HG02852 (cell line): Measurements from ENCODE around the gene TMEM132A.
A peak's percentile ranks its signal among the peaks of the same experiment; 100 is the strongest.
"Not testable (repeated sequence)": the region's sequence is repeated elsewhere in the genome, so short reads cannot be mapped to it uniquely, and the experiment has no call there.

Source experiments
- ATAC-seq: cut with Tn5 transposase; IDR thresholded peaks from one replicate; pipeline ENCODE4 v1.9.1; 2021; ENCODE audit warnings: mild to moderate bottlenecking, moderate library complexity; ENCODE audit not compliant: unreplicated experiment

TMEM132A gene

DNA sequence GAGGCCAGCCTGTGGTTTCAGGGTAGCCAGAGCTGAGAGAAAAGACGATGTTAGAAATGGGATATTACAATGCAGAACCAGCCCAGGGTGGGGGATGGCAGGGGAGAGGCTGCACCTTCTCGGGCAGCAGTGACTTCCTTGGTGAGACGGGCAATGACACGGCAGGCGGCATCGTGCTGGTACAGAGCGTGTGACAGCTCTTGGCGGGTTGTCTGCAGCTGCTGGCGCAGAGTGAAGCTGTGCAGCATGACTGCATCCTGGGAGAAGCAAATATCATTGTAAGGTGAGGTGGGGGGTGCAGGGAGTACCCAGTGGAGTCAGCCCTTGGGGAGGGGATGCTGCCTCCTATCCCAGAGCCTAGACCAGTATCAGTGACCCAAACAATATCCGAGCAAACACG lies 21.6 kb upstream of the TMEM132A start:
- ATAC-seq: no peak

DNA sequence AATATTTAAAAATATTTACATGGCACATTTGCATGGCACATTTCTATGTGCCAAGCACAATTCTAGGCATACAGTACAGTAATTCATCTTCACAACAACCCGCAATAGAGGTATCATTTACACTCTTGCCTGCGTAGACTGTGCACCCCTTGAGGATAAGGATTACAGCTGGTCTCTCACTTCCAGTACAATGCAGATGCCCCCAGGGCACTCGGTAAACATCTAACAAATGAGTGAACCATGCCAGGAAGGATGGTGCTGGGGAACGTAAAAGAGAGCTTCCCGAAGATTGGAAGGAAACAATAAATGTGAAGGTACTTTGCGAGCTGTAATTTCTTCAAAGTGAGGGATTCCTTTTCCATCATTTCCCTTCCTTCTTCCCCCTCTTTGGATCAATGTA lies 19.2 kb upstream of the TMEM132A start:
- ATAC-seq: no peak

DNA sequence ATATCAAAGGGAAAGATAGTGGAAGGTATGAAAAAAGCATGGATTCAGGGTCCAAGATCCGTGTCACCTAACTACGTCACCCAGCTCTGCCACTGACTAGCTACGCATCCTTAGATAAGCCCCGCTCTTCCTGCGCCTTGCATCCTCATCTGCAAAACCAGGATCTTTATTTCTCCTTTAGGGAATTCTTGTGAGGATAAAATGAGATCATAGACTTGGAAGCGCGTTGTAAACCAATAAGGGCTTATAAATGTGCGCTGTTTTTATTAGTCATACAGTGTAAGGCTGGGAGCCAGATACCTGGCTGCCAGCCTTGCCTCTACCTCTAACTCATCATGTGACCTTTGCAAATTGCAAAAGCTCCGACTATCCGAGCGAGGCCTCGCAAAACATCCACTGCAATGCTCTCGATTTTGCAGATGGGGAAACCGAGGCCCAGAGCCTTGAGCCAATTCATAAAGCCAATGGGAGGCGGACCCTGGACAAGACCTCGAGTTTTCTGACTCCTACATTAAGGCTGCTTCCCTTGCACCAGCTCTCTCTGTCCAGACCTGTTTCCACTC lies 18.6 kb upstream of the TMEM132A start:
- no peak for ATAC-seq

DNA sequence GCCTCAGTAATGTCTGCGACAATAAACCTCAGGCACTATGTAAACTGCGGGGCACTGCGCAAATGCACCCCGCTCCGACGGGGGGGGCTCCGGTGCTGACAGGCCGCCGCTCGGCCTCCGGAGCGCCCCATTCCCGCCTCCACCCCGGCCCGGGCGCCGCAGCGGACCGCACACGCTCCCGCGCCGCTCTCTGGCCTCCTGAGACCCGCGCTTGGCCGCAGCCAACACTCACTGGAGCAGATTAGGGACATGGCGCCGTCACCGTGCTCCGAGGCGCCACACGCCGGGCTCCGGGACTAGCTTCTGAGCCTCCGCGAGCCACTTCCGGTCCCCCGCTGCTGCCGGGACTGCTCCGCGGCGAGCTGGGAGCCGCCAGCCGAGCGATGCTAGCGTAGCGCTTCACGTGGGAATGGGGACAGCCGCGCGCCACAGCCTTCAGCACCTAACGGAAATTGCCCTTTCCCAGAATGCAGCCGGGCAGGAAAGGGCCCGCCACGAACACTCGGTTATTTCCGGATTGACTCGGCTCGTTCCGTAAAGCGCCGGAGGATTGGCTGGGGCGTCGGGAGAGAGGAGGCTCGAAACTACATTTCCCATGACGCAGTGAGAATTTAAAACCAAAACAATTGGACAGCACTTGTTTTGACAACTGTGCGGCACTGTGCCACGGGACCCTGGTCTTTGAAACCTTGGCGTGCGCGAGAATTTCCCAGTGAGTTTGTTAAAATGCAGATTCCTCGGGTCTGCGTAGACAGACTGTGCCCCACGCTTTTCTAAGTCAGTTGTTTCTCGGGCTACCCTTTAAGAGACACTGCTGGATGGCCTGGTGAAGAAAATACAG lies 17.9 kb upstream of the TMEM132A start, which contains the start of gene PRPF19:
Gene PRPF19 (minus strand): TSS at position 454 of the 841 bp plus-strand sequence. CDS start 203 bp downstream, at position 251.
- ATAC-seq: peak; percentile 72

DNA sequence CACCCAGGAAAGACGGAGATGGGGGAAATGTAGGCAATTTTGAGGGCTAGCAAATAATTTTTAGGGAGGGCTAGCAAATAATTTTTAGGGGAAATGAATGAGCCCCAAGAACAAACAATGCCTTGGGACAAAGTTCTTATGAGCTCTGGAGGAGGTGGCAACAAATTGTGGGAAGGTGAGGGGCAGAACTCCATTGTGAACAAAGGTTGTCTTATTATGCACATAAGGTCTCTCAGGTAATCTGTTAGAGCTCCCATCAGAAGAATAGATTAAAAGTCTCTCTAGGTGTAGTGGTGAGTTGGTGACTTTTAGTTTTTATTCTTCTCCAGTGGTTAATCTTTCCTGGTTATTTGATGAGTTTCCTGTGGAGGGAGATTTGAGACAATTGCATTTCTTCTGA lies 15.5 kb upstream of the TMEM132A start:
- ATAC-seq: no peak

DNA sequence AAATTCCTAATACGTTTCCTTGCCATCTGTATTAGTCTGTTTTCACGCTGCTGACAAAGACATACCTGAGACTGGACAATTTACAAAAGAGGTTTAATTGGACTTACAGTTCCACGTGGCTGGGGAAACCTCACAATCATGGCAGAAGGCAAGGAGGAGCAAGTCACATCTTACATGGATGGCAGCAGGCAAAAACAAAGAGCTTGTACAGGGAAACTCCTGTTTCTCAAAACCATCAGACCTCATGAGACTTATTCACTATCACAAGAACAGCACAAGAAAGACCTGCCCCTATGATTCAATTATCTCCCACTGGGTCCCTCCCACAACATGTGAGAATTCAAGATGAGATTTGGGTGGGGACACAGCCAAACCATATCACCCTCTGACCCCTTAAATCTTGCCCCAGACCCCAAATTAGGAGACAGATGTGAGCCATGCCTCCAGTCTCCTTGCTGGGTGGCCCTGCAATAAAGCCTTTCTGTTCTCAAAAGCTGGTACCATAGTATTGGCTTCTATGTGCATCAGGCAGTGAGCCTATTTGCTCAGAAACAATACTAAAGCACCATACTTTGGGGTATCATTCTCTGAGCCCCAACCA lies 14.5 kb upstream of the TMEM132A start:
- not testable (repeated sequence) for ATAC-seq

DNA sequence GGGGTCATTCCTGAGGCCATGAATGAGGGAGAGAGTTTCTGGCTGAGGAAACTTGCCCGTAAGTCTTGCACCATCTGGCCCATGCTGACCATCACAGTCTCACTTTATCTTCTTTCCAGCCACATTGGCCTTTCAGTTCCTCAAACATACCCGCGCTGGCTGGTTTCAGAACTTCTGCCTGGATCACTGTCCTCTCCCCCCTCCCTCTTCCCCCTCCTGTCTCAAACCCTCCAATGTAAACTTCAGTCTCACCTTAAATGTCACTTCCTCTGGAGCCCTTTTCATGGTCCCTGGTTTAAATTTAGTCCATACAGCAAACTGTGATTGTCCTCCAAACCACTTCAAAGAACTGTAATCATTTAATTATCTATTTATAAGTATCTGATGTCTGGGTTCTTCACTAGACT lies 14.0 kb upstream of the TMEM132A start:
- peak; percentile 38 for ATAC-seq

DNA sequence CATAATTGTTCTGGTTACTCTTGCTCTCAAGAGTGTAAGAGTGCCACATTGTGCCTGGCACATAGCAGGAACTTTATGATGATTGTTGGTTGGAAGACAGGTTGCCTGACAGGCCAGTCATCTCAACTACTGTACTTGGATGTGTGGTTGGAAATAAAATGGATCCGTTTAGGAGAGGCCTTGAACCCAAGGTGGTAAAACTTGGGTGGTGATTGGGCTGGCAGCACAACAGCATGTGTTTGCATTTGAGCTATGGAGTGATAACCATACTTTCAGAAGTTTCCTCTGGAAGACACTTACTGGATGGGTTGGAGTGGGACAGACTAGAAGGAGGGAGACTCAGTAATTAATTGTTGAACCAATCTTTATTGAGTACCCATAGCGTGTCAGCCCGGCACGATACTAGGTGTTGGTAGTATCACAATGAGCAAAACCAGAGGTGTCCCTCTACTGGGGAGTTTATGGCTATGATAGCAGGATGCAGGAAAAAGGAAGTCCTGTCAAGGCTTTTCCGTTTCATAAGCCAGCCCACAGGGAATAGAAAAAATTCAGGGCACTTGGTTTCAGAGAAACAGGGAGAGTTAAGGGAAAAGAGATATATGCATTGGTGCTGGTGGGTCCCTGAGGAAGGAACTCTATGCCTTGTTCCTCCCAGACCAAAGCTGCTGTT lies 13.4 kb upstream of the TMEM132A start:
- ATAC-seq: no peak

DNA sequence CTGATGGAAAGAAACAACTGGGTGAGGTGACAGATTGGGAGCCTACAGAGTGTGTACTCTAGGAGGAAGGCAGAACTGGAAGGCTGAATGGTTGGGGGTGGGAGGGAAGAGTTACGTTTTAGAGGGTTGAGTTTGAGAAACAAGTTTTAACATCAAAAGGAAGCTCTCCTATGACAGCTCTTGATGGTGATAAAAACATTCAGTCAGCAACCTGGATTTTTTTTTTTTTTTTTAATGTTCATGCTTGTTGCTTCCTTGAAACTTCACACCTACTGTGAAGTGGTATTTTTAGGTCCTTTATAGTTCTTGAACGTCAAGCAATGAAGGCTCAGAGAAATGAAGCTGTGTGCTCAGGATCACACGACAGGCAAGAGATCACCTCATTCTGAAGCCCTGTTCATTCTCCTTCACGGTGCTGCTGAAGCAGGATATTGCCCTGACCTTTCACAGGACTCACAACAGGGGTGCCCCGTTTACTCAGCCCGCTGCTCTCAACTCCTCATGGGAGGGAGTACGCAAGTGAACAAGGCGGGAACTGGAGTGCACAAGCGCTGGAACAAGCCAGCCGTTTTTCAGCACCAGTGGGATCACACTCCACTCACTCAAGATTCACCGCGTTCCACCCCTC lies 11.9 kb upstream of the TMEM132A start:
- ATAC-seq: no peak

DNA sequence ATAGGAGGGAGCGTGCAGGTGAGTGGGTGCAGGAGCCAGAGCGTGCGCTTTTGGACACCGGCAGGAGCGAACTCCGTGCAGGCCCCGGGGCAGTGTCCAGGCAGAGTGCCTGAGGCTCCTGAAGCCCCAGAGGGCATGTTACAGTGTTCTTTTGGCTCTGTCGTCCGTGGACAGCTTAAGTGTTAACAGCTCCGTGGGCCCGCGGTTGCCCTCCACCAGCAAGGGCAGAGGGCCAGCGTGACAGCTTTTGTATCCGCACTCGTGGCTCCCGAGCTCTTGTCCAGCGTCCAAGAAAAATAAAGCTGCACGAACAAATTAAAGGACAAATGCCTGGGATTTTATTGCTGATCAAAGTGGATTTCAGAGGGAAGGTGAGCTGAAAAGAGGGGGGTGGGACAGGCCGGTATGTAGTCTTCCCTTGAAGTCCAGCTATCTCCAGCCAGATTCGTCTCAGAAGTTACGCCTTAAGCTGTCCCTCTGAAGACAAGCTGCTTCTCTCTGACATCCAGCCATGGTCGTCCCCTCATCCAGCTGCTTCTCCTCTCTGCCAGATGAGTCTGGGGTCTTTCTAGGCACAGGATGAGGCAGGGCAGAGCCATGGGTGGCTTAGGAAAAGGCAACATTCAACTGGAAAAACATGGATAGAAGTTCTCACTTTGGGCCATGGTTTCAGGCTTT lies 11.3 kb upstream of the TMEM132A start:
- ATAC-seq: no peak

DNA sequence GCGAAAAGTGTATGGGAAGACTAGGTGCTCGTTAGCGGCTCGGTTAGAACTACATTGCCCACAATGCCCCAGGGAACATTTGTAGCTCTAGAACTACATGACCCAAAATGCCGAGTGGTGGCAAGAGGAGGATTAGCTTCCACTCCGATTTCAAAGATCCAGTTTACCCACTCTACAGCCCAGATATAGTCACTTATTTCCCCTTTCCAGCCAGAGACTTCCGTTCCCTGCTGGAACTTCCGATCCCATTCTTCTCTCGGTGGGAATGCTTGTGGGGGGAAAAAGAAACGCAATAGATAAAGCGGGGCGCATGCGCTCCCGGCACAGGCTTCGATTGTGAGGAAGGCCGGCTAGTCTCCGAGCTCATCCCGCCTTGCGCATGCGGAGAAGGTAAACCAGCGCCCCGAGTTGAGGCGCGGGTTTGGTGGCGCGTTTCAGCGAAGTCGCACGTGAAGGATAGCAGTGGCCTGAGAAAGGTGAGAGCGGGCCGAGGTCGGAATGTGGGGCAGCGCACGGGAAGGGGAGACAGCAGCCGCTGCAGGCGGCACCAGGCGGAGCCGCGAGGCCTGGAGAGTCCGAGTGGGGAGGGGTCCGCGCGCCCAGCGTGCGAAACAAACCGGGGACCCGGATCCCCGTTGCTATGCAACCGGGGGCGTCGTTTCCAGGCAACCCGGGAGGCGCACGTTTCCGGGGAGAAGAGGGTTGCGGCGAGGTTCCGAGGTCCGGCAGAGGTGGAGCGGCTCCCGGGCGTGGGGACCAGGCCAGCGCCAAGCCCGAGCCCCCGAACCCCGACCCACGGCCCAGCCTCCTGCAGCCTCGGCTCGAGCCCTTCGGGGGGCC lies 10.2 kb upstream of the TMEM132A start, which contains the start of gene TMEM109:
Gene TMEM109 (plus strand): TSS at position 366 of the 840 bp plus-strand sequence. CDS start 5,536 bp downstream, outside the sequence.
- peak; percentile 42 for ATAC-seq

DNA sequence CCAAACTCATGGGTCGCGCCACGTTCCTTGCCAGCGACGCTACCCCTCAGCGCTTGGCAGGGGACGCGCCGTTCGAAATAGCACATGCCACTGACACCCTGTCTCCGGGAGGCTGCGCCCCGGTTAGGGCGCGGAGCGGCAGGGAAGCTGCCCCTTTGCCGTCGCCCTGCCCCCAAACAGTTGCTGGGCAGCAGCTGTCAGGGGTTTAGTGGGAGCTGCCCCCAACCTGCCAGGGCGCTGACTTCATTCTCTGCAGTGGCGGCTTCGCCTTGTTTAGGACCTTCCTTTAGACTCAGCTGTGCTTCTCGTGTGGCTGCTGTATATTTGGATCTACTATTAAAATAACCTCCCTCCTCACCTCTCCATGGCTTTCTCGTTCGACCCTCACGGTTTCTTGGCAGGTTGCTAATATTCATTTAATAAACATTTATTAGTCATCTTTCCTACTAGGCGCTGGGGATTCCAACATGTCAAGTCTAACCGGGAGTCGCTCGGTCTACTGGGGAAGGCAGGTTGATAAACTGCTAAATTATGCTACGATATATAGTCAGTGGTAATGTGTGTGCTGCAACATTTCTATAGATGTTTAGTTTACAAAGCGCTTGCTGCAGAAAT lies 9.5 kb upstream of the TMEM132A start:
- ATAC-seq: peak; percentile 4

DNA sequence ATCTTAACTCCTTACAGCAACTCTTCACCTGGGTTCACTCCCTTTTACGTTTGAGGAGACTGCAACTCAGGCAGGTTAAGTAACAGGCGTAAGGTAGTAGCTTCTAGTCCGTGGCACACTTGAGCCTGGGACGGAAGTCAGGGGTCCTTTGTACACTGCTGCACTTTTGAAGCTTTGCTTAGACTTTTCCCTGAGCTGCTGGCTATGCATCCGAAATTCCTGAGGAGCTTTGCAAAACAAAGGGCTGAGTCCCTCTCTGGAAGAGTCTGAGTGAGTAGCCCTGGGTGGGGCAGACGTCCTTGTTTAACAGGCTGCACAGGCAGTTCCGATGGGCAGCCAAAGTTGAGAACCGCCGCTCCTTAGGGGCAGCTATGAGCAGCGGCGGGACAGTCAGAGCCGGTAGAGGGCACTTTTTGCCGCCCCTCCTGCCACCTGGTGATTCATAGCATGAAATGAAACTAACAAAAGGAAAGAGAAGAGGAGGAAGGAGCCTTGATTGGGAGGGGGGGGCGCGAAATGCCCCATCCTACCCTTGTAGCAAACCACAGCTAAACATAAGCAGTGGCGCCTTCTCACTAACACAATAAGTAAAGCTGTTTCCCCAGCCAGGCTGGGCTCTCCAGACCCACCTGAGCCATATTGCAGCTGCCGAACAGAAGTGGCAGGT lies 8.9 kb upstream of the TMEM132A start:
- ATAC-seq: peak; percentile 40

DNA sequence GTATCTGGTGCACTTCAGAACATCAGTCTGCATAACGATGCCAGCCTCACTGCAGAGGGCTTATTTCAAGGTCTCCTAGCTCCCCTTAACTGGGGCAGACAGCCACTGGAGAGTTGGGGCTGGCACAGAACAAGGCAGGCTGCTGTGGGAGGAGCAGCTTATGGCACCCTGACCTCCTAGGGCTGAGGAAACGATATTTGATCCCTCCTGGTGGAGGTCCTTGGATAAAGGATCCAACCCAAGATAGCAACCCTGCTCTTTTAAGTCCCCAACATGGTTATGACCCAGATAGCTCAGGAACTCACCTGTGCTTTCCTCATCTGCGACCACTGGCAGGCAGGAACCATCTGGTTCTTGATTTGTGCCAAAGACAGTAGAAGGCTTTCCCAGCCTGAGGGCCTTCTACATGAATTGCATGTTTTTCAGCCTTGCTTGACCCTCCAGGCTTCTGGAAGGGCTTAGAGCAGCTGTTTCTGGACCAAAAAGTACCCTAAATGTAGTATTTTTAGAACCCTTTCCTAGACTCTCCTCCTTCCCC lies 7.5 kb upstream of the TMEM132A start:
- ATAC-seq: no peak

DNA sequence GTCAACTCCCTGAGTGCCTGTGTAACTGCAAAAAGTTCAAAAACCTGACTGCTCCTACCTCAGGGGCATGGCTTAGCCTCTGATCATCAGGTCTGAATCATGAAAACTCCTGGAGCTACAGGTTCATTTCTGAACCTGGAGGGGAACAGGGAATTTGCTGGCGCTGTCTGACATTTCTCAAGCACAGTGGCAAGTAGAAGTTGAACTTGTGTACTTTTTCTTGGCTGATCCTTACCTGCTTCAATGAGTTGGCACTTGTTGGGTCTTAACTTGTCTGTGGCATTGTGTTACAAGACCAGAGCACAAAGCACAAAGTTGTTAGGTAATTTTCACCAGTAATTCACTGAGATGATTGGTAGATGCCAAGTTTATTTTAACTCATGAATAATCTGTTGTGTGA lies 7.0 kb upstream of the TMEM132A start:
- no peak for ATAC-seq

DNA sequence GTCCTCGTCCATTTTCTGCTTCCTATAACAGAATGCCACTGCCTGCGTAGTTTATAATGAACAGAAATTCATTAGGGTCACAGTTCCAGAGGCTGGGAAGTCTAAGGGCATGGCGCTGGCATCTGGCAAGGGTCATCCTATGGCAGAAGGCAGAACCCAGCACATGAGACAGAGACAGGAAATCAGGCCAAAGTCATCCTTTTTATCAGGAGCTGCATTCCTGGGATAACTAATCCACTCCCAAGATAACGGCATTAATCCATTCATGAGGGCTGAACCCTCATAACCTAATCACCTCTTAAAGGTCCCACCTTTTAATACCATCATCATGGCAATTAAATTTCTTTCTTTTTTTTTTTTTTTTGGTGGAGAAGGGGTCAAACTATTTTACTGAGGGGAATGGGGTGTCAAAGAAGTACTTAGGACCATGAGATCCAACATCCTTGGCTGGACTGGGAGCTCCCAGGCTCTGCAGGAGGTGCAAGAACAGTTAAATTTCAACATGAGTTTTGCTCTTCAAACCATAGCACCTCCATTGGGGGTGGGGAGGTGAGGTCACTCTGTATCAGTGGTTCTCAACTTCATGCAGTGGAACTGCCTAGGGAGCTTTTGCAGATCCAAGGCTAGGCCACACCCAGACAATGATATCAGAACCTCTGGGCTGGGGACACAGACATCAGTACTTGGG lies 5.9 kb upstream of the TMEM132A start:
- no peak for ATAC-seq

DNA sequence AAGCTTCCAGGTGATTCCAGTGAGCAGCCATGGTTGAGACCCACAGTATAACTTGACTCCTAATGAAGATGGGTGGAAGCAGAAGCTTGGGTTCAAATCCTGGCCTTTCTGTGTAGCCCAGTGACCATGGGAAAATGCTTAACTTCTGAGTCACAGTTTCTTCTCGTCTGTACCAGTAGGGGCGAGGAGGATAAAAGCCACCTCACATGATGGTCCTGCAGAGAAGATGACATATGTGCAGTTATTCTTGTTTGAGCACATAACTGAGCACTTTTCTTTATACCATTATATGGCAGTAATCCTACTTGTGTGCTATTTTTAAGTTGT lies 5.4 kb upstream of the TMEM132A start:
- no peak for ATAC-seq

DNA sequence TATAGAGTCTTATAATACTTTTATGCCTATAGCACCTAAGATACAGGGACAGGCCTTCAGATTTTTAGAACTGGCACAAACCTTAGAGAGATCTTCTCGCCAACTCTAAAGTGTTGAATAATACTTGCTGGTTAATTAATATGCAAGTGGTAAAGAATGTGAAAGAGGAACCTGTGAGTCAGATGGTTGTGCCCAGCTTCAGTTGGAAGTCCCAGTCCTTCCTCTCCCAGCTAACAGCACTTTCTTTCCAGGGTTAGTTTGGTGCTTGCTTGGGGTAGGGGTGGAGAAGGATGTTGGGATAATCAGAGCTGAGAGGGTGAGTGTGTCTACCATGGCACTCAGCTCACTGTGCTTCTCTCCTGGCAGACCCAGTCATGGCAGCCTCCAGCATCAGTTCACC lies 4.9 kb upstream of the TMEM132A start:
- no peak for ATAC-seq
